HCT116 (cell line): Measurements from ENCODE around the gene CD82.

ENCODE experiments used
- CTCF ChIP-seq, 3 experiments: fragments of 200-600 bp in 1 of 3; sonication (generic) in 1 of 3; IDR thresholded peaks in 2 of 3; conservative IDR thresholded peaks in 1 of 3; 2 replicates each; pipeline ENCODE4 v1.5.1; 2012 to 2017; ENCODE audit warnings: low read depth in 2 of 3, low read length in 2 of 3, antibody characterized with exemption in 1 of 3, borderline replicate concordance in 1 of 3, control low read depth in 1 of 3, mild to moderate bottlenecking in 1 of 3, mixed read lengths in 1 of 3, mixed run types in 1 of 3, moderate library complexity in 1 of 3; ENCODE audit not compliant: insufficient read depth in 1 of 3
- POLR2A ChIP-seq: IDR thresholded peaks from 2 replicates; pipeline ENCODE4 v1.7.0; 2011; ENCODE audit warnings: borderline replicate concordance; ENCODE audit not compliant: insufficient read depth, insufficient read length; ENCODE audit errors: extremely low read depth
- SP1 ChIP-seq: IDR thresholded peaks from 2 replicates; pipeline ENCODE4 v1.6.1; 2012; ENCODE audit warnings: low read depth
- ZBTB33 ChIP-seq: IDR thresholded peaks from 2 replicates; pipeline ENCODE4 v1.6.1; 2011; ENCODE audit warnings: mild to moderate bottlenecking, low read length, moderate library complexity; ENCODE audit not compliant: insufficient replicate concordance; ENCODE audit errors: extremely low read depth

GRCh38 chr11:44575962-44576361 lies 10.5 kb downstream of the CD82 start:
- no peak for TF ChIP-seq CTCF (IDR thresholded peaks at IDR 0.05 in 2 of 3, conservative IDR thresholded peaks at IDR 0.05 in 1 of 3; ENCODE audit: borderline replicate concordance in 1 of 3, insufficient read depth in 1 of 3, low read depth in 2 of 3, low read length in 2 of 3)
- TF ChIP-seq ZBTB33, result no peak
- no peak for TF ChIP-seq POLR2A
- no peak for TF ChIP-seq SP1
